ENCODE data around the gene COPB2.
"Not testable (repeated sequence)": the region's sequence is repeated elsewhere in the genome, so short reads cannot be mapped to it uniquely, and the experiment has no call there.

The COPB2 gene

GRCh38 chr3:139378587-139379241 lies 10.7 kb downstream of the COPB2 start:
- DNase-seq (ENCODE audit: low read depth) = no peak

GRCh38 chr3:139377378-139377777 lies 12.1 kb downstream of the COPB2 start:
- DNase-seq (ENCODE audit: low read depth) = no peak

GRCh38 chr3:139374099-139374498 lies 15.3 kb downstream of the COPB2 start:
- DNase-seq (ENCODE audit: low read depth) = no peak

- DNase-seq (ENCODE audit: low read depth) = no peak
Measured at GRCh38 chr3:139364549-139364948, 24.9 kb downstream of the COPB2 start.

DNA sequence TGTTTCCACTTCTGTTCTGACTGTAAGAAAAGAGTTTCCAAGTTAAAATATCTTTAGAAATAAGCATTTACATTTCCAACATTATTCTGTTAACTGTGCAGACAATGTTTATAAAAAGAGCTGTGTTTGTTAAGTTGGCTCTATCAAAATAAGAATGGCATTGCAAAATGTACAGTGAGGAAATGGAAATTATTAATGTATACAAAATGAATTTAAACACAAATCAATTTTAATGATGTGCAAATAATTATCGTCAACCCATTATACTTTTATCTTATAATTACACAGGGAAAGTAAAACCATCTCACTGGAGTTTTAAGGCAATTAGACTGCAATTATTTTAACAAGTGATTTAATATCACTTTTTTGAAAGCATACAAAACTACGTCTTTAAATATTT lies 28.2 kb downstream of the COPB2 start:
- no peak for DNase-seq (ENCODE audit: low read depth)

GRCh38 chr3:139358841-139359562 lies 30.4 kb downstream of the COPB2 start:
- DNase-seq (ENCODE audit: low read depth) = no peak

DNA sequence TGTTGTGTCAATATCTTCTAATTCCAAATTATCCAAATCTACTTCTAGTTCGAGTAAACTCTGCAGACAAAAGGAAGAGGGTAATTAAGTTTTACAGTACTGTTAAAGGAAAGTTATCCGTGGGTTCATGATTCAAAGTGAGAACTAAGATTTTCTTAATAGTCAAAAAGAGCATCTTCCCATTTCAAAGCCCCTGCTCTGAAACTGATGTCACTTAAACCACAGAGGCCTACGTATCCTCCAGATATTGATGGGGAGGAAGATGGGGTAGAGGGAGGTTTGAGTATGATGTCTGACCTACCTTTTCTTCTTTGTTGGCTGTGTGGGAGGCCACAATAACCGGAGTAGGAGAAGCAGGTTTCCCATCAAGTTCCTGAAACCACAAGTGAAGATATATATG lies 31.5 kb downstream of the COPB2 start:
- DNase-seq (ENCODE audit: low read depth) = no peak

DNA sequence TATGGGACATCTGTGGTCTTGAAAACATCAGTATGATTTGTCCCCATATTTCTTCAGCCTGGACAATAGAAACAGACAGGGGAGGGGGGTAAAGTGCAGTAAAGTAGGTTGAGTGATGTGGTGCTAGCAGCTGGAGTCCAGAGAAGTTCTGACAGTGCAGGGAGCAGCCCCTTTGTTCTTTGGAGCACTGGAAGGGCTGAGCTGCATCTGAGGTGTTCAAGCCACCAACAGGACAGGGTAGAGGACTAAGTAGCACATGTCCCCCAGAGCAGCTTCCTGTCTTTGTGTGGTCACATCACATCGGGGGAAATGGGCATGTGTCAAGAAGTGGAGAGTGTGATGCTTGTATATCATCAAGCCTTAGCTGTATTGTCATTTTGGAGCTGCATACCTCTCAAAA lies 33.6 kb downstream of the COPB2 start:
- no peak for DNase-seq (ENCODE audit: low read depth)

DNA sequence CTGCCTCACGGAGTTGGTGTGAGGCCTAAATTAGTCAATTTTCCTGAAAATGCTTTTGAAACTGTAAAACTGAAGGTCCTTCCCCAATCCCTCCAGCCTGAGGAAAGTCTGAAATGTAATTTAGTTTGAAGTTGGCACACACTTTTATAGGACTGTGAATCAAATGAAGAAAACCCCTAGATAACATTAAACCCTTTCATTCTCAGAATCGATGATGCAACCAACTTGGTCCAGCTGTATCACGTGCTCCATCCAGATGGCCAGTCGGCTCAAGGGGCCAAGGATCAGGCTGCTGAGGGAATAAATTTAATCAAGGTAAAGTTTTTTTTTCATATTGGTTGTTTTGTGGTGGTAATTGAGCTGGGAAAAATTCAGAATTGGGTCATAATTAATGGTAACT lies 34.0 kb downstream of the COPB2 start:
- no peak for DNase-seq (ENCODE audit: low read depth)

DNA sequence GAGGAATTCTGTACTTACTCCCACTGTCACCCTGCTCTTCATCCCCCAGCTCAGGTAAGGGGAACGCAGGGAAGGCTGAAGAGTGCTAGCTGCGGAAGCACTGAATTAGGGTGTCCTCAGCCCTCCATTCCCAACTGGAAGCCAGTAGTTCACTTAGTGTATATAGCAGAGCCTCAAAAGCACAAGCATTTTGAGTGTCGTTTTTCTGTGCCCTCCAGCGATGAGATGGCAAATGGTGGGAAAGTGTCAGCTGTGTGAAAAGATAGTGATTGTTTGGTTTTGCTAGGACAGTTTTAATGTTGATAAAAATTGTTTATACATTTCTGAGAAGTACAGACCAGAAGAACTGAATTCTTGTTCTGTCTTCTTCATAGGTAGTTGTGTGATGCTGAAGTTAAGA lies 34.8 kb downstream of the COPB2 start:
- DNase-seq (ENCODE audit: low read depth) = no peak

DNA sequence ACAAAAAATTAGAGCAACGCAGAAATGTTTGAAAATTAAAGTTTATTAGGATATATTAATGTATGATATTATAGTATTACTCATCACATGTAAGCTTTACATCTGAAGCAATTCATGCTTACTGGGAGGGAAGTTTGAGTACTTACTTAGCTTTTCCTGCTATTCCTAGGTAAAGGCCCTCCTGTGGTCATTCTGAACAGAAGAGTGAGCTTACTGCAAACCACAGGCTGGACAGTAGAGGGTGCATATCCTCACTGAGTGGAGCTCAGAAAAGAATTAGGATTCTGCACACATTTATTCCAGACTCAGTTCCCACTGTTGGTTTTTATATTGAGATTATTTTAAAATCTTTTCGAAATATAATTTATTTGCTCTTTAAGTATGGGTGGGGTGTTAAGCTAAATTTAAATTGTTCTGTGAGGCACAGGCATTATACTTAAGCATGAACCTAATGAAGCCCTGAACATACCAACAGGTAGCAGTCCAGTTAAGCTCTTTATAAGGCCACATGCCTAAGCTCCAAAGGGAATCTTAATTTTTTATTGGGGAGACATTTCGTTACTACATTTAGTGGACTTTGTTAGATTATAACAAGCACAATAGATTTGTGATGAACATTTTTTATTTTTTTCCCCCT lies 35.4 kb downstream of the COPB2 start:
- no peak for DNase-seq (ENCODE audit: low read depth)

DNA sequence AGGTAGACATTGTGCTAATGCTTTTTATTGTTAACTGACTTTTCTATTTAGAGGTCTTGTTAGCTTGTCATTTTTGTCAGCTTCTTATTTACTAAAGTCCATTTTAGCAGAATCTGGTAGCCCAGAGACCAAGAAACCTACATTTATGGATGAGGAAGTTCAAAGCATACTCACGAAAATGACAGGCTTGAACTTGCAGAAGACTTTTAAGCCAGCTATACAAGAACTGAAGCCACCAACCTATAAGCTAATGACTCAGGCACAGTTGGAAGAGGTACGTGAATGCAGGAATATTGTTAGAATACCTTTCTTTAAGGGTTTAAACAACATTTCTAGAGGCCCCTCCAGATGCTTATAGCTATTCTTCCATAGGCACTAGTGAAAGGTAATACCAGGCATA lies 42.7 kb downstream of the COPB2 start:
- DNase-seq (ENCODE audit: low read depth) = no peak

DNA sequence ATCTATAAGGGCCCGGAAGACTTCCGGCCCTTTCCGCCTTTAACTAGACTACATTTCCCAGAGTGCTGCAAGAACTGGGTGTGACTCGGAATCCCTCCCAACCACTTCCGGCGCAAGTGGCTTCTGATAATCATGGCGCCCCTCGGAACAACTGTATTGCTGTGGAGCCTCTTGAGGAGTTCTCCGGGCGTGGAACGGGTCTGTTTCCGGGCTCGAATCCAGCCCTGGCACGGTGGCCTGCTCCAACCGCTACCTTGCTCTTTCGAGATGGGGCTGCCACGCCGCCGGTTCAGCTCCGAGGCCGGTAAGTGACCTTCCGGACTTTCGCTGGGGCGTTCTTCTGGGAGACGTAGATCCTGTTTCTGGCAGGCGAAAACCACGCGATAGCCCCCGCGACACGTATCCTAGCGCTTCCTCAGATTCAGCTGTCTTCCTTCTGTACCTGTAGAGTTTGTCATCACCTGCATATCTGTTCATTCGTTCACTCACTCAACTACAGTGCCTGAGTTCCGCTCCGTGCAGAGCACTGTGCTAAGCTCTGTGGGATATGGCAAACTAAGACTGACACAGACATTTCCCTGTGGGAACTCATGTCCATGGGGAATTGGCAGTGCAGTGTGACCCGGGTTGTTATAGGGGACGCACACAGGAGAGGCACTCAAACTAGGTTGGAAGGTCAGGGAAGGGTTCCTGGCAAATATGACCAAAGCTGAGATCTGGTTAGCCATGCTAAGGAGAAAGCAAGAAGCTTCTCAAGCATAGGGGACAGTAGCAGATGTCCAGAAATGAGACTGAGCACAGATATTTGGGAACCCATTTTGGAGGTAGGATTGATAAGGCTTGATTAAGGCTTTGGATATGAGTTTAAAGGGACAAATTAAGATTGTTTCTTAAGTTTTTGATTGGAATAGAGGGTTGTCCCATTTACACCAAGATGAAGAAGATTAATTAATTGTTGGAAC lies 45.3 kb downstream of the COPB2 start, which contains the start of gene MRPS22:
TSS of gene MRPS22 (plus strand) at position 126 of the 962 bp plus-strand sequence. CDS start at position 133, 7 bp downstream.
- DNase-seq (ENCODE audit: low read depth) = peak; percentile 72

DNA sequence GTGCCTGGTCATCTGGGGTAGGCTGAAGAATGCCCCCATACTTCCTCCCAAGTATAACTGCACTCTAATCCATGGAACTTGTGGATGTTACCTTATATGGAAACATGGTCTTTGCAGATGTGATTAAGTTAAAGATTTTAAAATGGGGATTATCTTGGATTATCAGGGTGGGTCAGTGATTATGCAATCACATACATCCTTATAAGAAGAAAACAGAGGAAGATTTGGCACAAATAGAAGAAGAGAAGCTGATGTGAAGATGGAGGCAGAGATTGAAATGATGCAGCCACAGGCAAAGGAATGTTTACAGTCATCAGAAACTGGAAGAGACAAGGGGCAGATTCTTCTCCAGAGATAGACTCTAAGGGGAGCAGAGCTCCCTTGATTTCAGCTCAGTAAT lies 47.4 kb downstream of the COPB2 start:
- DNase-seq (ENCODE audit: low read depth) = no peak

DNA sequence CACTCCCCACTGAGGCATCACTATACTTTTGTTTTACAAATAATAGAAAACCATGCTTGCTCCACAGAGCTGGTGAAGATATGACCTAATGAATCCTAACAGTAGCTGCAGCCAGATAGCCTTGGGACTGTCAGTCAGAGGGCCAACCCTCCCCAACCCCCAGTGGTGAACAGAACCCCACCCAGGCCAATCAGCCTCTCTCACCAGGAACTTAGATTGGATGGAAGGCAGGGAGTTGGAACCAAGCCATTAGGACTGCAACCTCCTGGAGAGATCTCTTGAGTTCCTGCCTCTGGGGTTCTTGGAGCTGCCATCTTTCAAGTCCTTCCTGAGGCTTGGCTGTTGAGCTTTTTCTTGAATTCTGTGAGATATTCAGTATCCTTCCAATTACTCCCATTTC lies 48.7 kb downstream of the COPB2 start:
- no peak for DNase-seq (ENCODE audit: low read depth)

- no peak for DNase-seq (ENCODE audit: low read depth)
Measured at GRCh38 chr3:139339219-139339906, 50.1 kb downstream of the COPB2 start.

DNA sequence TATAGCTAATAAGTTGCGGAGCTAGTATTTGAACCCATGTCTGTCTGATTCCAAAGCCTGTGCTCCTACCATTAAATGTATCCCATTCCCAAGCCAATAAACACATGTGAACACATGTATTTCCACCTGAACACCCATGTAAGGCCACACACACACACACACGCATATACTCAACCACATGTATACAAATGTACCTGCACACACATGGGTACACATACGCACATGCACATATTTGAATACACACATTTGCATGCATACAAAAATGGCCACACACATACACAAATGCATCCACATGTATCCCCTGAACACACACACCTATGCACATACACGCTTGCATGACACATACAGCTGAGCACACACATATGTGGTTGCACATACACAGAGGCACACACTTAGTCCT lies 51.0 kb downstream of the COPB2 start:
- DNase-seq (ENCODE audit: low read depth) = no peak

DNA sequence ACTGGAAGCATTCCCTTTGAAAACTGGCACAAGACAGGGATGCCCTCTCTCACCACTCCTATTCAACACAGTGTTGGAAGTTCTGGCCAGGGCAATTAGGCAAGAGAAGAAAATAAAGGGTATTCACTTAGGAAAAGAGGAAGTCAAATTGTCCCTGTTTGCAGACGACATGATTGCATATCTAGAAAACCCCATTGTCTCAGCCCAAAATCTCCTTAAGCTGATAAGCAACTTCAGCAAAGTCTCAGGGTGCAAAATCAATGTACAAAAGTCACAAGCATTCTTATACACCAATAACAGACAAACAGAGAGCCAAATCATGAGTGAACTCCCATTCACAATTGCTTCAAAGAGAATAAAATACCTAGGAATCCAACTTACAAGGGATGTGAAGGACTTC lies 54.8 kb downstream of the COPB2 start:
- not testable (repeated sequence) for DNase-seq (ENCODE audit: low read depth)

DNA sequence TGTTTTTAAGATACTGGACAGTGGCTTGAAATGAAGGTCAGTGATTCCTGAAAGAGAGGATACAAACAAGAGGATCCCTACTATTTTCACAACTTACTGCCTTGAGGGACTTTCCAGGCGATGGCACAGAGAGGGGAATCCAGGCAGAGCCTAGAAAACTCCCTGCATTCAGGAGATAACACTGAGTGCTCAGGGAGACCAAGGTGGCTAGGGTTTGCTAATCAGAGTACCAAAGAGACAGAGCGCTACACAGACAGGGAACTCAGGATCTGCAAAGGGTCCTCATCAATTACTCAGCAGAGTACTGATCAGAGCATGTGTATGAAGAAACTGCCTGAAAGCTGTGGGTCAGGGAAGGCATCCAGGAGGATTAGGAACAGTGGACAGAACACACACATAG lies 57.4 kb downstream of the COPB2 start:
- no peak for DNase-seq (ENCODE audit: low read depth)

DNA sequence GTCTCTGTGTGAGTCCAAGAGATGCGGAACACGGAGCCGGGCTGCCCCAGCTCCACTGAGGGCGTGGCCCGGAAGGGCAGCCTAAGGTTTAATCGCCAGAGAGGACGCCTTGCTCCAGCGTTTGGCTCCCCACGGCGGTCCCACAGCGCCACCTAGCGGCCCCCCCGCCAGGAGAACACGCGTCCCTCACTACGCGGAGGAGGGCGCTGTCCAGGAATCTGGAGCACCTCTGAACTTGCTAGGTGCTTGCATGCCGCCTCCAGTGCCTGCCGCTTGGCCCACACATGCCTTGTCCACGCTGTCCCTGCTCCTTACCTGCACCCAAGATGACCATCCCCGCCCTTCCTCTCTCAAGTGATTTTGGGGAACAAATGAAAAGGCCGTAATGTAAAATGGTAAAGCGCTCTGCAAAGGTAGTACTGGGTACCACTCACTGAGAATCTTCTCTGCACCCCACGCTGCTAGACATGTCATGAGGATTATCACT lies 60.0 kb downstream of the COPB2 start:
- peak; percentile 71 for DNase-seq (ENCODE audit: low read depth)

GRCh38 chr3:139328356-139328755 lies 61.1 kb downstream of the COPB2 start:
- DNase-seq (ENCODE audit: low read depth) = no peak
